ENCODE data around the gene ZFYVE19.

GRCh38 chr15:40767838-40768500 is 38.9 kb upstream of the ZFYVE19 start:
- no peak for TF ChIP-seq CTCF (IDR thresholded peaks at IDR 0.05; ENCODE audit: extremely low read depth in 1 of 2, insufficient read depth in 1 of 2, low read depth in 1 of 2, low read length in 2 of 2)
- TF ChIP-seq, protein P1, sequence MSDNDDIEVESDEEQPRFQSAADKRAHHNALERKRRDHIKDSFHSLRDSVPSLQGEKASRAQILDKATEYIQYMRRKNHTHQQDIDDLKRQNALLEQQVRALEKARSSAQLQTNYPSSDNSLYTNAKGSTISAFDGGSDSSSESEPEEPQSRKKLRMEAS (IDR thresholded peaks at IDR 0.05; ENCODE audit: insufficient read depth, insufficient read length): no peak

Data from endothelial cell of umbilical vein (primary cell).